Esophagus muscularis mucosa (tissue), 4 donors: ENCODE results near the gene DNAJC25.

Experiments used
- EP300 ChIP-seq: sonication (generic); formaldehyde crosslinking; IDR thresholded peaks from one replicate; pipeline ENCODE4 v1.6.1; 2017; ENCODE audit warnings: antibody characterized with exemption
- POLR2A ChIP-seq: fragments of 450-650 bp; IDR thresholded peaks from one replicate; pipeline ENCODE4 v1.6.1; 2017; ENCODE audit warnings: antibody characterized with exemption, moderate library complexity, mild to moderate bottlenecking, low read depth
- POLR2AphosphoS5 ChIP-seq, 2 donors: sonication (generic); formaldehyde crosslinking; IDR thresholded peaks; one replicate each; pipeline ENCODE4 v1.6.1; 2017; ENCODE audit warnings: antibody characterized with exemption in 2 of 2
- TF ChIP-seq, protein P1 (sequence below), 3 experiments: fragments of 200-600 bp in 2 of 3; fragments of 450-650 bp in 1 of 3; sonication (generic) in 2 of 3; IDR thresholded peaks; one replicate each; pipeline ENCODE4 v1.5.1; 2017 to 2019; ENCODE audit warnings: antibody characterized with exemption in 3 of 3, mild to moderate bottlenecking in 2 of 3, moderate library complexity in 1 of 3

DNA sequence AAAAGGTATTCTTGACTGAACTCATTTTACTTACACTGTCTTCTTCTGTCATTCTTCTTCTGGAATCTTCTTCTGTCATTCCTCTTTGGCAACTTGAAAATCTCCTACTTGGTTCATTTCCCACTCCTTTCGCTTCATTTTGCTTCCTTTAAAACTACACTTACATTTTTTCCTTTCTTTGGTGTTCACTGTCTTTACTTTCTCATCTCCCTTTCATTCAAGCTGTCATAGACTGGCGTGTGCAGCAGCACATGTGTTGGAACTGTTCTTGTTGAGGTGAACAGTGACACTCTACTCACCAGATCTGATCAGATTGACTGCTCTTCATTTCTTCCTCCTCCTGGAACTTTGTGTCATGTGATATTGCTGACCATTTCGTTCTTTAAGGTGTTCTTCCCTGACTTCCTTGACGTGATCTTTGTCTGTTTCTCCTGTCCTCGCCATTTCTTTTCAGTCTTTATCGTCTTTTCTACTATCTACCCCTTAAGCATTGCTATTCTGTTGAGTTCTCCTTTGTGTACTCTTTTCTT lies 6.4 kb downstream of the DNAJC25 start:
- TF ChIP-seq POLR2AphosphoS5 (IDR thresholded peaks at IDR 0.05) = no peak
- TF ChIP-seq POLR2A = no peak
- TF ChIP-seq, protein P1, sequence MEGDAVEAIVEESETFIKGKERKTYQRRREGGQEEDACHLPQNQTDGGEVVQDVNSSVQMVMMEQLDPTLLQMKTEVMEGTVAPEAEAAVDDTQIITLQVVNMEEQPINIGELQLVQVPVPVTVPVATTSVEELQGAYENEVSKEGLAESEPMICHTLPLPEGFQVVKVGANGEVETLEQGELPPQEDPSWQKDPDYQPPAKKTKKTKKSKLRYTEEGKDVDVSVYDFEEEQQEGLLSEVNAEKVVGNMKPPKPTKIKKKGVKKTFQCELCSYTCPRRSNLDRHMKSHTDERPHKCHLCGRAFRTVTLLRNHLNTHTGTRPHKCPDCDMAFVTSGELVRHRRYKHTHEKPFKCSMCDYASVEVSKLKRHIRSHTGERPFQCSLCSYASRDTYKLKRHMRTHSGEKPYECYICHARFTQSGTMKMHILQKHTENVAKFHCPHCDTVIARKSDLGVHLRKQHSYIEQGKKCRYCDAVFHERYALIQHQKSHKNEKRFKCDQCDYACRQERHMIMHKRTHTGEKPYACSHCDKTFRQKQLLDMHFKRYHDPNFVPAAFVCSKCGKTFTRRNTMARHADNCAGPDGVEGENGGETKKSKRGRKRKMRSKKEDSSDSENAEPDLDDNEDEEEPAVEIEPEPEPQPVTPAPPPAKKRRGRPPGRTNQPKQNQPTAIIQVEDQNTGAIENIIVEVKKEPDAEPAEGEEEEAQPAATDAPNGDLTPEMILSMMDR (IDR thresholded peaks at IDR 0.05) = no peak
- TF ChIP-seq EP300 = no peak
